ENCODE measurements around the gene CFAP61.
"Not testable (repeated sequence)": the region's sequence is repeated elsewhere in the genome, so short reads cannot be mapped to it uniquely, and the experiment has no call there.

The CFAP61 gene

GRCh38 chr20:20205862-20206236, 153.5 kb downstream of the CFAP61 start:
- H3K27ac ChIP-seq = no peak overlapping the region
- no peak for DNase-seq (ENCODE audit: low read depth, low spot score)

- DNase-seq (ENCODE audit: low read depth, low spot score) = no peak
These were observed 154.5 kb downstream of the CFAP61 start for GRCh38 chr20:20206788-20207187.

GRCh38 chr20:20207291-20207690, 155.0 kb downstream of the CFAP61 start:
- no peak for DNase-seq (ENCODE audit: low read depth, low spot score)
- H3K27ac ChIP-seq = no peak overlapping the region

More at GRCh38 chr20:20206788-20207187, 154.5 kb downstream of the CFAP61 start:
- H3K27ac ChIP-seq = no peak overlapping the region

- no peak for DNase-seq (ENCODE audit: low read depth, low spot score)
- no peak overlapping the region for H3K27ac ChIP-seq
These were observed 155.5 kb downstream of the CFAP61 start for GRCh38 chr20:20207872-20208271.

- DNase-seq (ENCODE audit: low read depth, low spot score) = no peak
- H3K27ac ChIP-seq = no peak overlapping the region
These were observed 157.4 kb downstream of the CFAP61 start for GRCh38 chr20:20209684-20210083.

GRCh38 chr20:20210327-20210726, 158.0 kb downstream of the CFAP61 start:
- no peak overlapping the region for H3K27ac ChIP-seq
- no peak for DNase-seq (ENCODE audit: low read depth, low spot score)

GRCh38 chr20:20210943-20211273, 158.6 kb downstream of the CFAP61 start:
- DNase-seq (ENCODE audit: low read depth, low spot score) = no peak
- H3K27ac ChIP-seq = no peak overlapping the region

GRCh38 chr20:20211274-20211987, 159.1 kb downstream of the CFAP61 start:
- no peak for DNase-seq (ENCODE audit: low read depth, low spot score)
- H3K27ac ChIP-seq = no peak overlapping the region

- no peak overlapping the region for H3K27ac ChIP-seq
- DNase-seq (ENCODE audit: low read depth, low spot score) = no peak
These were observed 159.7 kb downstream of the CFAP61 start for GRCh38 chr20:20211988-20212518.

- H3K27ac ChIP-seq = no peak overlapping the region
These were observed 160.4 kb downstream of the CFAP61 start for GRCh38 chr20:20212675-20213096.

GRCh38 chr20:20213526-20214121, 161.3 kb downstream of the CFAP61 start:
- no peak overlapping the region for H3K27ac ChIP-seq
- DNase-seq (ENCODE audit: low read depth, low spot score) = no peak

More at GRCh38 chr20:20212675-20213096, 160.4 kb downstream of the CFAP61 start:
- no peak for DNase-seq (ENCODE audit: low read depth, low spot score)

- H3K27ac ChIP-seq = no peak overlapping the region
- DNase-seq (ENCODE audit: low read depth, low spot score) = no peak
These were observed 162.5 kb downstream of the CFAP61 start for GRCh38 chr20:20214757-20215275.

- no peak overlapping the region for H3K27ac ChIP-seq
- no peak for DNase-seq (ENCODE audit: low read depth, low spot score)
These were observed 163.8 kb downstream of the CFAP61 start for GRCh38 chr20:20215976-20216727.

GRCh38 chr20:20216941-20217340, 164.6 kb downstream of the CFAP61 start:
- no peak overlapping the region for H3K27ac ChIP-seq
- DNase-seq (ENCODE audit: low read depth, low spot score) = no peak

- H3K27ac ChIP-seq = no peak overlapping the region
- DNase-seq (ENCODE audit: low read depth, low spot score) = no peak
These were observed 165.3 kb downstream of the CFAP61 start for GRCh38 chr20:20217621-20218020.

GRCh38 chr20:20218106-20218505, 165.8 kb downstream of the CFAP61 start:
- not testable (repeated sequence) for H3K27ac ChIP-seq; DNase-seq (ENCODE audit: low read depth, low spot score)

GRCh38 chr20:20219016-20219415, 166.7 kb downstream of the CFAP61 start:
- H3K27ac ChIP-seq = no peak overlapping the region
- no peak for DNase-seq (ENCODE audit: low read depth, low spot score)

GRCh38 chr20:20220134-20220533, 167.8 kb downstream of the CFAP61 start:
- no peak for DNase-seq (ENCODE audit: low read depth, low spot score)
- H3K27ac ChIP-seq = no peak overlapping the region

GRCh38 chr20:20223981-20224380, 171.6 kb downstream of the CFAP61 start:
- no peak overlapping the region for H3K27ac ChIP-seq
- no peak for DNase-seq (ENCODE audit: low read depth, low spot score)

- H3K27ac ChIP-seq = no peak overlapping the region
- DNase-seq (ENCODE audit: low read depth, low spot score) = no peak
These were observed 172.5 kb downstream of the CFAP61 start for GRCh38 chr20:20224806-20225205.

Data from epithelial cell of prostate (primary cell).